ENCODE data around the gene CAPZB.

DNA sequence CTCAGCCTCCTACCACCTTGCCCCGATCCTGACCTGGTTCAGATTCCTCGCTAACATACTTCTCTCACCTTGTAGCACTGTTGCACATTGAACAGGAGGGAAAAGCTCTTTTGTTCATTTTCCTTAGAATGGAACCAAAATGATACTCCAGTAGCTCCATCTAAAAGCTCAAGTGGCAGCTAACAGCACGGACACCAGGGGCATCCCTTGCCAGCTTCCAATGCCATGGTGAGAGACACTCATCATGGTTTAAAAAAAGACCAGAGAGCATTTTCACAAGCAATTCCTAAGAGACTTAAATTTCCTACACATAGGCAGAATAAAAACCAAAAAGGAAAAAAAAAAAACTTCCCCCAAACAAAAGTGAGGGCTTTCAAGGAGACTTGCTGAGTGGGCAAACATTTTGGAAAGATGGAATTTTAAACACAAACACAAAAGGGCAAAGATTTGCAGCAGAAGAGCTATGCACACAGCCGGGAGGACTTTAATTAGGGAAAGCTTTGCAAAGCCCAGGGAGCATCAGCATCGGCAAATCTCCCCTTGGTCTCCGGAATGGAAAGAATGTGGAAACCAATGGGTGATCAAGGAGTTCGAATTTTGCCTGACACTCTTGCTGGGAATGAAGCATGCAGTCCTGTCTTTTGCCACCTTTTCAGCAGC lies 84.3 kb downstream of the CAPZB start:
- TF ChIP-seq, protein P1, sequence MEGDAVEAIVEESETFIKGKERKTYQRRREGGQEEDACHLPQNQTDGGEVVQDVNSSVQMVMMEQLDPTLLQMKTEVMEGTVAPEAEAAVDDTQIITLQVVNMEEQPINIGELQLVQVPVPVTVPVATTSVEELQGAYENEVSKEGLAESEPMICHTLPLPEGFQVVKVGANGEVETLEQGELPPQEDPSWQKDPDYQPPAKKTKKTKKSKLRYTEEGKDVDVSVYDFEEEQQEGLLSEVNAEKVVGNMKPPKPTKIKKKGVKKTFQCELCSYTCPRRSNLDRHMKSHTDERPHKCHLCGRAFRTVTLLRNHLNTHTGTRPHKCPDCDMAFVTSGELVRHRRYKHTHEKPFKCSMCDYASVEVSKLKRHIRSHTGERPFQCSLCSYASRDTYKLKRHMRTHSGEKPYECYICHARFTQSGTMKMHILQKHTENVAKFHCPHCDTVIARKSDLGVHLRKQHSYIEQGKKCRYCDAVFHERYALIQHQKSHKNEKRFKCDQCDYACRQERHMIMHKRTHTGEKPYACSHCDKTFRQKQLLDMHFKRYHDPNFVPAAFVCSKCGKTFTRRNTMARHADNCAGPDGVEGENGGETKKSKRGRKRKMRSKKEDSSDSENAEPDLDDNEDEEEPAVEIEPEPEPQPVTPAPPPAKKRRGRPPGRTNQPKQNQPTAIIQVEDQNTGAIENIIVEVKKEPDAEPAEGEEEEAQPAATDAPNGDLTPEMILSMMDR (IDR thresholded peaks at IDR 0.05), result no peak
- TF ChIP-seq SIN3A (IDR thresholded peaks at IDR 0.05; ENCODE audit: borderline replicate concordance, insufficient read depth, low read depth, low read length) (no peak), POLR2AphosphoS5 (IDR thresholded peaks at IDR 0.05; ENCODE audit: low read depth, low read length) (no peak), TCF7L2 (IDR thresholded peaks at IDR 0.05; ENCODE audit: low read depth, low read length) (no peak)
- TF ChIP-seq, protein P2, sequence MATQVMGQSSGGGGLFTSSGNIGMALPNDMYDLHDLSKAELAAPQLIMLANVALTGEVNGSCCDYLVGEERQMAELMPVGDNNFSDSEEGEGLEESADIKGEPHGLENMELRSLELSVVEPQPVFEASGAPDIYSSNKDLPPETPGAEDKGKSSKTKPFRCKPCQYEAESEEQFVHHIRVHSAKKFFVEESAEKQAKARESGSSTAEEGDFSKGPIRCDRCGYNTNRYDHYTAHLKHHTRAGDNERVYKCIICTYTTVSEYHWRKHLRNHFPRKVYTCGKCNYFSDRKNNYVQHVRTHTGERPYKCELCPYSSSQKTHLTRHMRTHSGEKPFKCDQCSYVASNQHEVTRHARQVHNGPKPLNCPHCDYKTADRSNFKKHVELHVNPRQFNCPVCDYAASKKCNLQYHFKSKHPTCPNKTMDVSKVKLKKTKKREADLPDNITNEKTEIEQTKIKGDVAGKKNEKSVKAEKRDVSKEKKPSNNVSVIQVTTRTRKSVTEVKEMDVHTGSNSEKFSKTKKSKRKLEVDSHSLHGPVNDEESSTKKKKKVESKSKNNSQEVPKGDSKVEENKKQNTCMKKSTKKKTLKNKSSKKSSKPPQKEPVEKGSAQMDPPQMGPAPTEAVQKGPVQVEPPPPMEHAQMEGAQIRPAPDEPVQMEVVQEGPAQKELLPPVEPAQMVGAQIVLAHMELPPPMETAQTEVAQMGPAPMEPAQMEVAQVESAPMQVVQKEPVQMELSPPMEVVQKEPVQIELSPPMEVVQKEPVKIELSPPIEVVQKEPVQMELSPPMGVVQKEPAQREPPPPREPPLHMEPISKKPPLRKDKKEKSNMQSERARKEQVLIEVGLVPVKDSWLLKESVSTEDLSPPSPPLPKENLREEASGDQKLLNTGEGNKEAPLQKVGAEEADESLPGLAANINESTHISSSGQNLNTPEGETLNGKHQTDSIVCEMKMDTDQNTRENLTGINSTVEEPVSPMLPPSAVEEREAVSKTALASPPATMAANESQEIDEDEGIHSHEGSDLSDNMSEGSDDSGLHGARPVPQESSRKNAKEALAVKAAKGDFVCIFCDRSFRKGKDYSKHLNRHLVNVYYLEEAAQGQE (IDR thresholded peaks at IDR 0.05; ENCODE audit: insufficient read depth in 1 of 2, low read depth in 2 of 2, low read length in 1 of 2), result no peak
